NOMO-1 treated with dmso at 0.1 percent for 144 hours (cell line): ENCODE data around the gene ERMAP.
"Not testable (repeated sequence)": the region's sequence is repeated elsewhere in the genome, so short reads cannot be mapped to it uniquely, and the experiment has no call there.

Source experiments
- DNase-seq: peaks from one replicate; lab custom pipeline; 2025; ENCODE audit not compliant: unreplicated experiment; lab: John Stamatoyannopoulos, UW

ERMAP gene

GRCh38 chr1:42869751-42870150, 52.8 kb downstream of the ERMAP start:
- not testable (repeated sequence) for DNase-seq

- not testable (repeated sequence) for DNase-seq
Observed at GRCh38 chr1:42873108-42873507, 56.2 kb downstream of the ERMAP start.

GRCh38 chr1:42873670-42874069, 56.7 kb downstream of the ERMAP start:
- no peak for DNase-seq

- DNase-seq = no peak
Observed at GRCh38 chr1:42876009-42876408, 59.1 kb downstream of the ERMAP start.

GRCh38 chr1:42877380-42877779, 60.5 kb downstream of the ERMAP start:
- DNase-seq = no peak

GRCh38 chr1:42880384-42880783, 63.5 kb downstream of the ERMAP start:
- DNase-seq = no peak

GRCh38 chr1:42886046-42886739, 69.3 kb downstream of the ERMAP start:
- no peak for DNase-seq

- no peak for DNase-seq
Observed at GRCh38 chr1:42886800-42887199, 69.9 kb downstream of the ERMAP start.

GRCh38 chr1:42887366-42887765, 70.4 kb downstream of the ERMAP start:
- no peak for DNase-seq

GRCh38 chr1:42888013-42888633, 71.2 kb downstream of the ERMAP start:
- no peak for DNase-seq

- no peak for DNase-seq
Observed at GRCh38 chr1:42889264-42889663, 72.3 kb downstream of the ERMAP start.

GRCh38 chr1:42891465-42892138, 74.7 kb downstream of the ERMAP start:
- DNase-seq = no peak
